GM21576 (cell line): ENCODE results near the gene ABCC9.
"Not testable (repeated sequence)": the region's sequence is repeated elsewhere in the genome, so short reads cannot be mapped to it uniquely, and the experiment has no call there.

ENCODE experiments used
- ATAC-seq: cut with Tn5 transposase; IDR thresholded peaks from one replicate; pipeline ENCODE4 v1.9.1; 2021; ENCODE audit warnings: mild to moderate bottlenecking, moderate library complexity; ENCODE audit not compliant: unreplicated experiment

Gene ABCC9

DNA sequence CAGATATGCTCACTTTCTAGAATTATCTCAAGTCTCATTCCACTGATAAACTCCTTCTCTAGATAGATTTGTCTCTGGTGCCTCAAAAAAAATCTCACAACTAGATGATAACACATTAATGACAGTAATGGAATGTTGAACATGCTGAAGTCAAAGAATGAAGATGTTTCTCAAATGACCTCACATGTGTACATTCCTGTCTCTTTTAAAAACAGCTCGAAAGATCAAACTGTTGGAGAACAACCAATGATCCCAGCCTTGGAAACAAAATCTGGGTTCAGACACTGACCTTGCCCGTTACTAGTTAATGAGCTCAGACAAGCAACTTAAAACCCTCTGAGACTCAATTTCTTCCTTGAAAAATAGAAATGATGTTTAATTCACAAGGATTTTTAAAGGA lies 122.0 kb downstream of the ABCC9 start:
- ATAC-seq, result no peak

DNA sequence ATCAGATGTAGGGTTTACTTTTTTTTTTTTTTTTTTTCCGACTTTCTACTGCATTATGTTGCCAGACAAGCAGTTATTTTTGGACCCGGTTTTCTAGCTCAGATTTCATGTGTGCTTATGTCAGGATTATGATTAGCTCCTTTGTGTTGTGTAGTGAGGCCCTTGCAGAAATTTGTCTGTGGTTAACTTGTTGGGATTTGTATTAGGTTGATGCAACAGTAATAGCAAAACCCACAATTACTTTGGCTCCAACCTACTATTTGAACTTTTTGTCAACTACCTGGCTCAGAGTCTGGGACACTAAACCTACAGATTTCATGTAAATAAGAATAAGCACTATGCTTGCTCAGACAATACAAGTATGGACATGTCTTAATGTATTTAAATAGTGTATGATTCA lies 122.6 kb downstream of the ABCC9 start:
- no peak for ATAC-seq

DNA sequence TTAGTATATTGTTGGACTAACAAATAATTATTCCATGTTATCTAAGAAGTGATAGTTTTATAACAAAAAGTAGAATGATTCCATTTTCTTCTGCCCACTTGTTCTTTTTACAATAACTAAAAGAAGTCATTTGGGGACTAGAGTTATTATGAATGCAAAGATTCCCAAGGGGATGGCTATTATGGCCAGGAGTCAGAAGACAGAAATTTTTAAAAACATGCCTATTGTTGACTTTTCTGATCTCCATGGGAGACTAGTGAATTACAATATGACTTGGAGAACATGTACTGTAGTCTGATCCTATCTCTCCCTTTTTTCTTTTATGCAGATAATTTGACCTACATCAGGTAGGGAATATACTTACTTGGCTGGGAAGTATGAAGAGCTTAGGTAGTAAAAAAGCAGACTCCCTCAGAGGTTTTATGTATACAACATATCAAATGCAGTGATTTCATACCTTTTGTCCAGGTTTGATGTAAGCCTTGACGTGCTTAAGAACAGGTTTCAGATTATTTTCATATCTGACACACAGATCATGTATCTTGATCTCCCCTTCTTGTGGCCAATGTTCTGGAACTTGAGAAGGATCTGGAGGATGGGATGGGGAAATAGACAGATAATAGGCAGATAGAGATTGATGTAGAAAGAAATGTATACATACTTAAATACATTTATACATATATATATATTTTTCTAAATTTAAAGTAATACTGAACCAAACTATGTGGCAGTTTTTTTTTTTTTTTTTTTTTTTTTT lies 125.7 kb downstream of the ABCC9 start:
- no peak for ATAC-seq

GRCh38 chr12:21814814-21815213 lies 126.4 kb downstream of the ABCC9 start:
- ATAC-seq, result no peak

DNA sequence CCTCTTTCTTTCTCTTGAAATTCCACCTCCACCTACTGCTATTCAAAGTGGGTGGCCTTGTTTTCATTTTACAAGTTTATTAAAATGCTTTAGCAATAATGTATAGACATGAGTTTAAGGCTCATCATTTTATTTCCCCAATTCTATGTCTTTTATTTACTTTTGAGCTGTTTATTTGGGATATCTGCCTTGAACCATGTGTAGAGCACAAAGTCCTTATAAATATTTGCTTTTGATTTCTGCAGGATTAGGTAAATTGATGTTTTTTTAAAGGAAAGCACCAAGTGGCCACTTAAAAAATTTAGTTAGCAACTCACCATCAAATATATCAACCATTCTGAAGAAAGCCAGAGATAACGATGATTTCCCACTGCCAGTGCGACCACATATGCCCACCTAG lies 126.9 kb downstream of the ABCC9 start:
- no peak for ATAC-seq

GRCh38 chr12:21813751-21814150 lies 127.5 kb downstream of the ABCC9 start:
- no peak for ATAC-seq

DNA sequence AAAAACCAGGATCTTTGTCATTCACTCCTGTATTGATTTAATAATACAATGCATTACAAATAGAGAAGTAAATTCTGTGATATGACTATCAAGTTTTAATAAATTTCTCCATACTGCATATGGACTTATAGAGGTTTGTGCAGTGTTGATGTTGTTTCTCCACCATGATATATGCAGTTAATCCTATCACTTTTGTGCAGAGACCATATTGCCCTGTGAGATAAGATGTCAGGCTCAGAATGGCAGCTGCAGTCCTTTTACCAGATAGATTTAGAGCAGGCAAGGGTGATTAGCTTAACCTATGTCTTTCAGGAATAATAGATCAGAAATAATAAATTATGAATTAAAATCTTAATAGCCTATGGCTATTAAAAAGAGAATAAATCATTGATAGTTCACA lies 128.1 kb downstream of the ABCC9 start:
- no peak for ATAC-seq

DNA sequence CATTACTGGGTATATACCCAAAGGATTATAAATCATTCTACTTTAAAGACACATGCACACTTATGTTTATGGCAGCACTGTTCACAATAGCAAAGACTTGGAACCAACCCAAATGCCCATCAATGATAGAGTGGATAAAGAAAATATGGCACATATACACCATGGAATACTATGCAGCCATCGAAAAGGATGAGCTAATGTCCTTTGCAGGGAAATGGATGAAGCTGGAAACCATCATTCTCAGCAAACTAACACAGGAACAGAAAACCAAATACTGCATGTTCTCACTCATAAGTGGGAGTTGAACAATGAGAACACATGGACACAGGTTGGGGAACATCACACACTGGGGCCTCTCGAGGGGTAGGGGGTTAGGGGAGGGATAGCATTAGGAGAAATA lies 128.9 kb downstream of the ABCC9 start:
- ATAC-seq, result not testable (repeated sequence)

DNA sequence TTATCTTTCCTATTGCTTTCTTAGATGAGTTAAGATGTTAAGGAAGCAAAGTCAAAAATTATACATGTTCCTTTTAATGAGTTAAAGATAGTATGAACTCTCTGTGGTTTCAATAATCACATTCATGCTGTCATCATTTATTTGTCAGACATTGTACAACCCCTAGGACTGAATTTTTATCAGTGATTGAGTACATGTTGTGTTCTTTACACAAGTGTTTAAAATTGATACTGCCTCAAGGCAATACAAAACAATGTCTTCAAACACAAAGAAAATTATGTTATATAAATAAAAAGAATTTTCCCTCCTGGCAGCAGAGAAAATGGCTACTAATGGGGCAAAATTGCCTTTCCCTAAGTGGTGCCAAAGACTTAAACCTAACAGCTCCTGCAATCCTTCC lies 132.1 kb downstream of the ABCC9 start:
- no peak for ATAC-seq

DNA sequence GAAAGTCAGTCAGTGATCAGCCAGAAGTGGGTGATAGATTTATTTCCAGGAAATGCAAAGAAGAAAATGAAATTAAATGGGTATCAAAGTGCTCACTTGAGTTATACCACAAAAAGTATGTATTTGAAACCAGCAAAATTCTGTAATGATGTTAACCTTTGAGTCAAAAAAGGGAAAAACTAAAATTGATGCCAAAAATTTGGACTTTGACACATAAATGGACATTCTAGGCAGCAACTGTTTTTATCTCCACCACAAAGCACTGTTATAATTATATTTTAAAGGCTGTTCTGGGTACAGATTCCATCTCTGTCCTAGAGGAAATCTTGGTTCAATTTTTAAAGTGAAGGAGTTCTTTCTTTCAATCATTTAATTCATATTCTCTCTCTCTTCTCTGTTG lies 135.0 kb downstream of the ABCC9 start:
- no peak for ATAC-seq

DNA sequence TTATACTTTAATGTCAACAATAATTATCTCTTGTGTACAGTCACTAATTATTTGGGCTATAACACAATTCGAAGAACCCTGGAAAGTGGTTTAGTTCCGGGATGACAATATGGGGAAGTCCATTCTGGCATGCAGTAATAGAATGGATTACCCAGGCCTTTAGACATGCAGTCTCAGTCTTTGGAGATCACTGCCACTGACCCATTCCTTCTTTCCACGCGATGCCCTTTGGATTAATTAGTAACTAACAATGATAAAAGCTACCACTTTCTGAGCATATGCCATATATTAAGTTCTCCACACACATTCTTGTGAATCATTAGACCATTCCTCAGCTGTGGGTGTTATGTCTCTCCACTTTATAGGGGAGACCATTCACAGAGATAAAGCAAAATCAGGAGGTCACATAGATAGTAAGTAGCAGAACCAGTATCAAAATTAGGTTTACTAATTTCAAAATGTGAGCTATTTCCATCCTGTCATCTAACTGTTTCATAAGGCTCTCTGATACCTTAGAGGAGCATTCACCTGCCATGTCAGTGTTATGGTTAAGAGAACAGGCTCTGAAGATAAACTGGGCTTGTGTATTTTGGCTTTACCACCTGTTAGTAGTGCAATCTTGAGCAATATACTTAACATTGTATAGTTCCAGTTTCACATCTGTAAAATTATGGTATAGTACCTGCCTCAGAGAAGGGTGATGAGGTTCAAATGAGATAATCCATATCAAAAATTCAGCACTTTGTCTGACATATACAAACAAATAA lies 139.5 kb downstream of the ABCC9 start:
- no peak for ATAC-seq

DNA sequence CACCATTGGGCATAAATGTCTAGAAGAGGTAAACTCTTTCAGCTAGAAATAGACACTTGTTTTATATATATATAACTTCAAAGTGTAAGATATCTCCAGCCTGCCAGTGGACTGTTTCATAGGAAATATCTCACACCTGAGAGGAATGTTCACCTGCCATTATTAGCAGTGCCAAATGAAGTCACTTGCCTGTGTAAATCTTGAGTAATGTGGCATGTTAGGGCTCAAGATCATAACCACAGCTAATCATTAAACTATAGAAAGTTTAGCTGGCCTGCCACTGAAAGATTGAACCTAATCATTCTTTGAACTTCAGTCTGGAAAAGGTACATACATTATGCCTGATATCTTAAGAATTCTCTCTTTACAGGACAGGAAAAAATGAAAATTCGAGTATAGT lies 141.2 kb downstream of the ABCC9 start:
- no peak for ATAC-seq

DNA sequence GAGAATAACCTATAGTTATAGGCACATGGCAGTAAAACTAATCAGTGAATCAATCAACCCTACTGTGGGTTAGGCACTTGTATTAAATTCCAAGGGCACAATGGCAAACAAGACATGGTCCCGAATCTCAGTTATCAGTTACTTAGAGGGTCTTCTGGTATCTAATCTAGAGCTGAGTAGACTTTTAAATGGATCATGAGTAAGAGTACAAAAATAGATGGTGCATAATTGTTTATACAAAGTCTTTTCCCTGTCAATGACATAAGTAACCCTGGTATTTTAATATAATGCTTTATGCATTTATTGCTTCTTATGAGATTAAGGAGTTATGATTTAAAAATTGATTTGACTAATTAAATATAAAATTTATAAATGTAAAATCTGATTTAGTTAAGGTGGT lies 143.7 kb downstream of the ABCC9 start:
- no peak for ATAC-seq

DNA sequence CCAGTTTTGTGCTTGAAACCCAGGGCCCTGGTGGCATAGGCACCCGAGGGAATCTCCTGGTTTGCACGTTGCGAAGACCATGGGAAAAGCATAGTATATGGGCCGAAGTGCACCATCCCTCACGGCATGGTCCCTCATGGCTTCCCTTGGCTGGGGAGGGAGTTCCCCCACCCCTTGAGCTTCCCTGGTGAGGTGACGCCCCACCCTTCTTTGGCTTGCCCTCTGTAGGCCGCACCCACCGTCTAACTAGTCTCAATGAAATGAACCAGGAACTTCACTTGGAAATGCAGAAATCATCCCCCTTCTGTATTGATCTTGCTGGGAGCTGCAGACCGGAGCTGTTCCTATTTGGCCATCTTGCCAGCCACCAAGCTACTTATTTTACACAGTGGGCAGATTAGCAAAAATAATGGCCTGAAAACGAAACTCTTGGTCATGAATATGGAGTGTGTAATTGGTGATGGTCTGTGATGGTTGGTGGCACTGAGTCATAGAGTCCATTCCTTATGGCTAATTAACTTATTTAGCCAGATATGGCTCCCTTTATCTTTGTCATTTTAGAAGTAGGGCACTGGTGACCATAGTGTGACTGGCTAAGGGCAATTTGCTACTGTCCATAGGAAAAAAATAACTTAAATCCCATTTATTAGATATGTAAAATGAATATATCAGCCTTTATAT lies 145.4 kb downstream of the ABCC9 start:
- ATAC-seq, result no peak

DNA sequence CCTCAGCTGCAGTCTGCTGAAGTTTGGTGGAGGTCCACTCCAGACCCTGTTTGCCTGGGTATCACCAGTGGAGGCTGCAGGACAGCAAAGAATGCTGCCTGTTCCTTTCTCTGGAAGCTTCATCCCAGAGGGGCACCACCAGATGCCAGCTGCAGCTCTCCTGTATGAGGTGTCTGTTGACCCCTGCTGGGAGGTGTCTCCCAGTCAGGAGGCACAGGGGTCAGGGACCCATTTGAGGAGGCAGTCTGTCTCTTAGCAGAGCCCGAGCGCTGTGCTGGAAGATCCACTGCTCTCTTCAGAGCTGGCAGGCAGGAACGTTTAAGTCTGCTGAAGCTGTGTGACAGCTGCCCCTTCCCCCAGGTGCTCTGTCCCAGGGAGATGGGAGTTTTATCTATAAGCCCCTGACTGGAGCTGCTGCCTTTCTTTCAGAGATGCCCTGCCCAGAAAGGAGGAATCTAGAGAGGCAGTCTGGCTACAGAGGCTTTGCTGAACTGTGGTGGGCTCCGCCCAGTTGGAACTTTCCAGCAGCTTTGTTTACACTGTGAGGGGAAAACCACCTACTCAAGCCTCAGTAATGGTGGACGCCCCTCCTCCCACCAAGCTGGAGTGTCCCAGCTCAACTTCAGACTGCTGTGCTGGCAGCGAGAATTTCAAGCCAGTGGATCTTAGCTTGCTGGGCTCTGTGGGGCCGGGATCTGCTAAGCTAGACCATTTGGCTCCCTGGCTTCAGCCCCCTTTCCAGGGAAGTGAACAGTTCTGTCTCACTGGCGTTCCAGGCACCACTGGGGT lies 146.2 kb downstream of the ABCC9 start:
- not testable (repeated sequence) for ATAC-seq

GRCh38 chr12:21789687-21790086 lies 151.5 kb downstream of the ABCC9 start:
- ATAC-seq, result not testable (repeated sequence)

DNA sequence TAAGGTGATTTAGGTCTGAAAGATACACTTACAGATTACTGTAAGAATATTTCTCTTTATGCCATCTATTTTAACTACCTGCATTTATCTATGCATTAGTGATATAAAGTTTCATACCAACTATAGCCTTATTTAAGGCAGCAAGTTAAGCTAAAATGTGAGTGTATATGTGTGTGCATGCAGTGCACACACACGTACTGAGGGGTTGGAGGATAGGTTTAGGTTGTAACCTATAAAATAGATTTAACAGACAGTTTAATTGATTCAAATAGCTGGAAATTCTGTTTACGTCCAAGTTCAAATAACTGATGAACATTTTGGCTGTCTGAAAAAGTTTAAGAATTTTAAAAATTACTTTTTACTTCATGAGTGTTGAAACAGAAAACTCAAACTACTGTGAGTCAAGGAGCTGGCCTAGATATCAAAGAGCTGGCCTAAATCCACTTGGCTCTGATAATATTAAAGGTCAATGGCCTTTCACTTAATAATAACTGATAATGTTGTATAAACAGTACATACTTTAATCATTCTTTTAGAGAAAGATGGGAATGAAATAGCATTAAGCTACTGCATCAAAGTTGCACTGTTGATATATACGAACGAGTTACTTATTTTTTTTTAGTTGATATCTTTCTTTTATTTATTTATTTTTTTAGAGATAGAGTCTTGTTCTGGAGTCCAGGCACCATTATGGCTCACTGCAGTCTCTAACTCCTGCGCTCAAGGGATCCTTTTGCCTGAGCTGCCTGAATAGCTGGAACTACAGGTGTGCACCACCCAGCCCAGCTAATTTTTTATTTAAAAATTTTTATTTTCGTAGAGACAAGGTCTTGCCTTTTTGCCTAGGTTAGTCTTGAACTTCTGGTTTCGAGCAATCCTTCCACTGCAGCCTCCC lies 152.9 kb downstream of the ABCC9 start:
- ATAC-seq, result no peak

DNA sequence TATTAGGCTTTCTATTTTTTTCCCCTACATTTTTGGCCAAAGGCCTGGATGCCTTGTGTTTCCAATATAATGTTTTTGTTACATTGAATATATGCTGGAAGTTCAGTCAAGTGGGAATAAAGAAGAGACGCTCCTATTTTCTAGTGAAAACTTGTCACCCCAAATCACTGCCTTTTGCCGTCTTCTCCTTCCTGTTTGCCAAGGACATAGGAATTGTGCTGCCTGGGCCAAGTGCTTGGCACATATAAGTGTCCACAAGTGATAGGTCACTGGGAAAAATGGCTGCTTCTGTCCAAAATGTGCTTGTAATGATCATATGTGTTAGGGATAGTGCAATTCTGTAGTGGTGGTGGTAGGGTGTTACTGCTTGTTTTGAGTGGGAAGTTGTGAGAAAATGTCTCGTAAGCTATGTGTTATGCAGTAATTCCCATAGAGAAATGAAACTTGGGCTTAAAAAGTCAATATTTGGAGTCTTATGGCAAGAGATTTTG lies 155.1 kb downstream of the ABCC9 start:
- ATAC-seq, result no peak

DNA sequence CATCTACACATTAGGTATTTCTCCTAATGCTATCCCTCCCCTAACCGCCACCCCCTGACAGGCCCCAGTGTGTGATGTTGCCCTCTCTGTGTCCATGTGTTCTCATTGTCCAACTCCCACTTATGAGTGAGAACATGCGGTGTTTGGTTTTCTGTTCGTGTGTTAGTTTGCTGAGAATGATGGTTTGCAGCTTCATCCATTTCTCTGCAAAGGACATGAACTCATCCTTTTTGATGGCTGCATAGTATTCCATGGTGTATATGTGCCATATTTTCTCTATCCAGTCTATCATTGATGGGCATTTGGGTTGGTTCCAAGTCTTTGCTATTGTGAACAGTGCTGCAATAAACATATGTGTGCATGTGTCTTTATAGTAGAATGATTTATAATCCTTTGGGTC lies 158.5 kb downstream of the ABCC9 start:
- not testable (repeated sequence) for ATAC-seq

- no peak for ATAC-seq
These were observed 160.4 kb downstream of the ABCC9 start for GRCh38 chr12:21780786-21781185.
